GM23248 (cell line): ENCODE measurements around the gene AIFM1. TPM values are rescaled to one million over a fixed set of nuclear protein-coding genes. Genes with fewer than 3 reads are reported as not detected.

Experiments
- DNase-seq: peaks from one replicate; pipeline ENCODE4 v3.0.0-alpha.2; 2015
- H2AFZ ChIP-seq: fragments of 200-600 bp; sonication (generic); 2 replicates; pipeline ENCODE4 v1.6.1; 2016; ENCODE audit warnings: antibody characterized with exemption
- H3F3A ChIP-seq: fragments of 200-600 bp; sonication (generic); 2 replicates; pipeline ENCODE4 v1.6.1; 2016; ENCODE audit warnings: mild to moderate bottlenecking, antibody characterized with exemption, mixed run types; ENCODE audit not compliant: insufficient read depth
- H3K27ac ChIP-seq: fragments of 200-600 bp; sonication (generic); 2 replicates; pipeline ENCODE4 v1.5.1; 2016; ENCODE audit warnings: mild to moderate bottlenecking
- H3K27me3 ChIP-seq: fragments of 200-600 bp; sonication (generic); replicated peaks from 2 replicates; pipeline ENCODE4 v1.6.1; 2016; ENCODE audit warnings: mild to moderate bottlenecking; ENCODE audit not compliant: insufficient read depth
- H3K36me3 ChIP-seq: fragments of 200-600 bp; sonication (generic); 2 replicates; pipeline ENCODE4 v1.6.1; 2016; ENCODE audit warnings: low read depth, mild to moderate bottlenecking
- H3K4me1 ChIP-seq: fragments of 200-600 bp; sonication (generic); 2 replicates; pipeline ENCODE4 v1.6.1; 2016; ENCODE audit warnings: mild to moderate bottlenecking; ENCODE audit not compliant: insufficient read depth
- H3K4me2 ChIP-seq: fragments of 200-600 bp; sonication (generic); one replicate; pipeline ENCODE4 v1.6.1; 2016; ENCODE audit warnings: mild to moderate bottlenecking; ENCODE audit not compliant: unreplicated experiment
- H3K4me3 ChIP-seq: fragments of 200-600 bp; sonication (generic); 2 replicates; pipeline ENCODE4 v1.5.1; 2016; ENCODE audit warnings: mild to moderate bottlenecking
- H3K79me2 ChIP-seq: fragments of 200-600 bp; sonication (generic); 2 replicates; pipeline ENCODE4 v1.6.1; 2016; ENCODE audit warnings: mild to moderate bottlenecking; ENCODE audit not compliant: insufficient read depth
- H3K9ac ChIP-seq: fragments of 200-600 bp; sonication (generic); 2 replicates; pipeline ENCODE4 v1.6.1; 2016; ENCODE audit warnings: mild to moderate bottlenecking
- H3K9me2 ChIP-seq: fragments of 200-600 bp; sonication (generic); 2 replicates; pipeline ENCODE4 v1.6.1; 2016; ENCODE audit warnings: mixed run types, mild to moderate bottlenecking, moderate library complexity; ENCODE audit not compliant: insufficient read depth
- H3K9me3 ChIP-seq: fragments of 200-600 bp; sonication (generic); one replicate; pipeline ENCODE4 v1.6.1; 2017; ENCODE audit warnings: low read depth
- H4K20me1 ChIP-seq: fragments of 200-600 bp; sonication (generic); 2 replicates; pipeline ENCODE4 v1.6.0; 2016; ENCODE audit not compliant: insufficient read depth
- EZH2 ChIP-seq: fragments of 200-600 bp; sonication (generic); IDR thresholded peaks from 2 replicates; pipeline ENCODE4 v1.6.1; 2018; ENCODE audit warnings: antibody characterized with exemption, mild to moderate bottlenecking; ENCODE audit not compliant: insufficient read depth, poor library complexity, severe bottlenecking
- EZH2phosphoT487 ChIP-seq: fragments of 200-600 bp; sonication (generic); IDR thresholded peaks from 2 replicates; pipeline ENCODE4 v1.6.1; 2018; ENCODE audit warnings: antibody characterized with exemption, moderate library complexity, mild to moderate bottlenecking, low read depth; ENCODE audit not compliant: insufficient read depth
- WGBS, 2 experiments: methylation state at CpG; one replicate each; pipeline ENCODE4 v1.1.6; 2015 to 2017; ENCODE audit warnings: low lambda C conversion rate in 2 of 2, low coverage in 1 of 2; ENCODE audit errors: missing lambda C conversion rate in 2 of 2; 5-methylcytosine and 5-hydroxymethylcytosine counted together
- in situ Hi-C: fragments of 300-500 bp; cut with MboI; formaldehyde crosslinking; loops from 2 replicates; pipeline ENCODE4 v1.15.0; 2020
- polyA plus RNA-seq: library from polyadenylated mRNA; unstranded; fragments of >200 nt; fragmentation: Nextera tagmentation; extraction: Ambion mirVana; gene quantifications from 2 replicates; pipeline ENCODE4 v1.2.1, GENCODE V29; 2016
- total RNA-seq: library from RNA; depleted of rRNA; stranded (reverse); fragments of >200 nt; shearing (Covaris generic); gene quantifications from 2 replicates; pipeline ENCODE4 v1.2.3, GENCODE V29; 2014

Gene AIFM1
- total and polyA plus RNA-seq, 2 experiments from 2014 or later = 14.6 to 22.5 TPM

GRCh38 chrX:130094696-130095095 is 70.9 kb downstream of the AIFM1 start:
- no peak for DNase-seq
- in situ Hi-C loops = no loop called here

DNA sequence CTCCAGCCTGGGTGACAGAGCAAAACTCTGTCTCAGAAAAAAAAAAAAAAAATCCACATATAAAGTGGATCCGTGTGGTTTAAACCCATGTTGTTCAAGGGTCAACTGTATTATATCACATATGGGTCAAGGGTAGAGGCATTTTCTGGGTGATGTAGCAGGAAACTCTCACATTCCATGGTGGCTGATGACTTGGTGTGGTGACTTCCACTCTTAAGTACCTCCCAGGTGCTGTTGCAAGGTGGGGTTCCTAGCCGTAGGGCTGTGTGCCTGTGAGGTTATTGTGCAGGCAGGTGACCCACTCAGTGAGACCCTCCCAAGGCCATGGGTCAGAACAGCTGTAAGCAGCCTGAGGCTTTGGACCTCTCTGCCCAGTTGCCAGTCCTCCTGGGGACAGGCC is 72.4 kb downstream of the AIFM1 start:
- H3K4me3 ChIP-seq = no peak overlapping the region
- WGBS, 2 experiments = 88 to 100% methylated on average over 2 of the region's 2 CpGs
- H3K36me3 ChIP-seq = no peaks in the 10 kb centered on the region
- TF ChIP-seq EZH2 (no peak), EZH2phosphoT487 (no peak)
- no peak overlapping the region for H3K4me2 ChIP-seq
- no peaks in the 10 kb centered on the region for H3K4me1 ChIP-seq
- H3K9me3 ChIP-seq = no peaks in the 10 kb centered on the region
- no peaks in the 10 kb centered on the region for H3K9me2 ChIP-seq
- H3K27ac ChIP-seq = no peak overlapping the region
- peaks cover 98% of the 10 kb centered on the region for H3K79me2 ChIP-seq
- no peaks in the 10 kb centered on the region for H3F3A ChIP-seq
- H4K20me1 ChIP-seq = no peaks in the 10 kb centered on the region
- no peaks in the 10 kb centered on the region for H3K27me3 ChIP-seq
- no peak overlapping the region for H2AFZ ChIP-seq
- no peak for DNase-seq
- no peak overlapping the region for H3K9ac ChIP-seq
- in situ Hi-C loops = no loop called here

More at GRCh38 chrX:130094696-130095095, 70.9 kb downstream of the AIFM1 start:
- H3K27me3 ChIP-seq = no peaks in the 10 kb centered on the region
- H3K9me2 ChIP-seq = no peaks in the 10 kb centered on the region
- peaks cover 7% of the 10 kb centered on the region for H3F3A ChIP-seq
- H3K4me1 ChIP-seq = peaks cover 3% of the 10 kb centered on the region
- no peak overlapping the region for H3K27ac ChIP-seq
- no peaks in the 10 kb centered on the region for H3K9me3 ChIP-seq
- no peak overlapping the region for H2AFZ ChIP-seq
- 40 to 66% methylated on average over 6 to 8 of the region's 8 CpGs for WGBS, 2 experiments
- H3K79me2 ChIP-seq = peaks cover 100% of the 10 kb centered on the region
- H3K4me3 ChIP-seq = no peak overlapping the region
- no peaks in the 10 kb centered on the region for H4K20me1 ChIP-seq
- no peak overlapping the region for H3K4me2 ChIP-seq
- TF ChIP-seq EZH2 (no peak), EZH2phosphoT487 (no peak)
- H3K36me3 ChIP-seq = no peaks in the 10 kb centered on the region
- no peak overlapping the region for H3K9ac ChIP-seq

DNA sequence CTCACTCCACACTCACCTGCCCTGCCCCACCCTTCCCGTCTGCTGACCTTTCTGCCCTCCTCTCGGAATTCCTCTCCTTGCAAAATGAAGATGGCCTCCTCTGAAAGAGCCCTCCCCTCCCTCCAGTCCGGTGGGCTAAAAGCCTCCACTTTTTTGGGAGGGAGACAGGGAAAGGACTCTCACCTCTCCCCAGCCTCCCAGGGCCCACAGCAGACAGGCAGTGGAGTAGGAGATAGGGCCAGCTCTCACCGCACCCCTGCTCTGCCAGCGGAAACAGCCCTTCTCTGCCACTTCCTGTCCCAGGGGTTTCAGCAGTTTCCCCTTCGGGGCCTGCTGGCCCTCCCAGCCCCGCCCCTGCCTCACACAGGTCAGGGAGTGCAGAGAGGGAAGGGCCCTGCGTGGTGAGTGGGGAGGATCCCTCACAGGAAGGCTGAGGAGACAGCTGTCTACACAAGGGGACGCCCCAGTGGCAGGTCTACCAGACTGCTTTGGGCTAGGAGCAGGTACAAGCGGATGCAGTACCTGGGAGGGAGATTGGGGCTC is 73.6 kb downstream of the AIFM1 start:
- no peak overlapping the region for H2AFZ ChIP-seq
- in situ Hi-C loops = no loop called here
- WGBS, 2 experiments = 82 to 87% methylated on average over 4 to 7 of the region's 10 CpGs

GRCh38 chrX:130090364-130090763 is 75.3 kb downstream of the AIFM1 start:
- H3F3A ChIP-seq = no peaks in the 10 kb centered on the region
- H3K9ac ChIP-seq = no peak overlapping the region
- H3K4me3 ChIP-seq = no peak overlapping the region
- in situ Hi-C loops = no loop called here
- no peak overlapping the region for H3K4me2 ChIP-seq
- DNase-seq = no peak
- no peaks in the 10 kb centered on the region for H3K36me3 ChIP-seq
- H2AFZ ChIP-seq = no peak overlapping the region
- H3K27ac ChIP-seq = no peak overlapping the region
- no peaks in the 10 kb centered on the region for H3K27me3 ChIP-seq
- TF ChIP-seq EZH2 = no peak
- TF ChIP-seq EZH2phosphoT487 = no peak
- no peaks in the 10 kb centered on the region for H4K20me1 ChIP-seq
- peaks cover 97% of the 10 kb centered on the region for H3K79me2 ChIP-seq
- 54 to 77% methylated on average over 2 to 3 of the region's 3 CpGs for WGBS, 2 experiments
- peaks cover 5% of the 10 kb centered on the region for H3K4me1 ChIP-seq
- H3K9me2 ChIP-seq = no peaks in the 10 kb centered on the region
- H3K9me3 ChIP-seq = no peaks in the 10 kb centered on the region

More for the DNA sequence above, 73.6 kb downstream of the AIFM1 start:
- no peak overlapping the region for H3K9ac ChIP-seq
- H3K36me3 ChIP-seq = no peaks in the 10 kb centered on the region
- H3K4me2 ChIP-seq = no peak overlapping the region
- H3K4me1 ChIP-seq = no peaks in the 10 kb centered on the region
- H3K27me3 ChIP-seq = no peaks in the 10 kb centered on the region
- no peaks in the 10 kb centered on the region for H3F3A ChIP-seq
- no peaks in the 10 kb centered on the region for H4K20me1 ChIP-seq
- no peak for TF ChIP-seq EZH2phosphoT487
- TF ChIP-seq EZH2 = no peak
- no peak for DNase-seq
- H3K9me3 ChIP-seq = no peaks in the 10 kb centered on the region
- peaks cover 97% of the 10 kb centered on the region for H3K79me2 ChIP-seq
- no peaks in the 10 kb centered on the region for H3K9me2 ChIP-seq
- no peak overlapping the region for H3K27ac ChIP-seq
- H3K4me3 ChIP-seq = no peak overlapping the region
